SK-N-SH (cell line): ENCODE results near the gene FAM110A.

Experiments used
- CTCF ChIP-seq: fragments of 200-600 bp; sonication (generic); IDR thresholded peaks from 2 replicates; pipeline ENCODE4 v1.6.1; 2017; ENCODE audit warnings: antibody characterized with exemption, mild to moderate bottlenecking, moderate library complexity
- NRF1 ChIP-seq: IDR thresholded peaks from 2 replicates; pipeline ENCODE4 v1.6.1; 2012; ENCODE audit warnings: low read depth, mild to moderate bottlenecking, low read length
- POLR2AphosphoS5 ChIP-seq: IDR thresholded peaks from 2 replicates; pipeline ENCODE4 v1.6.1; 2012; ENCODE audit warnings: low read depth, low read length
- TF ChIP-seq, protein P1 (sequence below): IDR thresholded peaks from 2 replicates; pipeline ENCODE4 v1.4.0; 2012; ENCODE audit warnings: low read depth, borderline replicate concordance

GRCh38 chr20:889106-889505, 55.6 kb downstream of the FAM110A start:
- TF ChIP-seq POLR2AphosphoS5 (no peak), CTCF (no peak), NRF1 (no peak)
- TF ChIP-seq, protein P1, sequence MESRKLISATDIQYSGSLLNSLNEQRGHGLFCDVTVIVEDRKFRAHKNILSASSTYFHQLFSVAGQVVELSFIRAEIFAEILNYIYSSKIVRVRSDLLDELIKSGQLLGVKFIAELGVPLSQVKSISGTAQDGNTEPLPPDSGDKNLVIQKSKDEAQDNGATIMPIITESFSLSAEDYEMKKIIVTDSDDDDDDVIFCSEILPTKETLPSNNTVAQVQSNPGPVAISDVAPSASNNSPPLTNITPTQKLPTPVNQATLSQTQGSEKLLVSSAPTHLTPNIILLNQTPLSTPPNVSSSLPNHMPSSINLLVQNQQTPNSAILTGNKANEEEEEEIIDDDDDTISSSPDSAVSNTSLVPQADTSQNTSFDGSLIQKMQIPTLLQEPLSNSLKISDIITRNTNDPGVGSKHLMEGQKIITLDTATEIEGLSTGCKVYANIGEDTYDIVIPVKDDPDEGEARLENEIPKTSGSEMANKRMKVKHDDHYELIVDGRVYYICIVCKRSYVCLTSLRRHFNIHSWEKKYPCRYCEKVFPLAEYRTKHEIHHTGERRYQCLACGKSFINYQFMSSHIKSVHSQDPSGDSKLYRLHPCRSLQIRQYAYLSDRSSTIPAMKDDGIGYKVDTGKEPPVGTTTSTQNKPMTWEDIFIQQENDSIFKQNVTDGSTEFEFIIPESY = no peak
